ENCODE measurements around the gene DISC1.
"Not testable (repeated sequence)": the region's sequence is repeated elsewhere in the genome, so short reads cannot be mapped to it uniquely, and the experiment has no call there.

GRCh38 chr1:231669864-231670621, 43.5 kb downstream of the DISC1 start:
- not testable (repeated sequence) for TF ChIP-seq GATA2 (IDR thresholded peaks at IDR 0.05; ENCODE audit: insufficient read depth, insufficient read length, low read depth, low read length); POLR2AphosphoS5 (IDR thresholded peaks at IDR 0.05; ENCODE audit: insufficient read depth, low read depth, low read length); CTCF (IDR thresholded peaks at IDR 0.05; ENCODE audit: extremely low read depth in 1 of 2, insufficient read depth in 1 of 2, low read depth in 1 of 2, low read length in 2 of 2); EZH2 (IDR thresholded peaks at IDR 0.05; ENCODE audit: borderline replicate concordance, low read depth, low read length, severe bottlenecking); POLR2A (IDR thresholded peaks at IDR 0.05; ENCODE audit: low read depth, low read length); FOS (IDR thresholded peaks at IDR 0.05; ENCODE audit: borderline replicate concordance, insufficient read depth, low read length); MAX (IDR thresholded peaks at IDR 0.05; ENCODE audit: insufficient read depth, insufficient read length); JUN (IDR thresholded peaks at IDR 0.05; ENCODE audit: borderline replicate concordance, insufficient read depth, insufficient read length, low read depth)
